Measurements from ENCODE around the gene ANO1. TPM values are rescaled to one million over a fixed set of nuclear protein-coding genes. Genes with fewer than 3 reads are reported as not detected.

ANO1 gene
- polyA plus RNA-seq, 2 of the 4 experiments (the other 2 are of a cell fraction) = 0.27 to 0.44 TPM

DNA sequence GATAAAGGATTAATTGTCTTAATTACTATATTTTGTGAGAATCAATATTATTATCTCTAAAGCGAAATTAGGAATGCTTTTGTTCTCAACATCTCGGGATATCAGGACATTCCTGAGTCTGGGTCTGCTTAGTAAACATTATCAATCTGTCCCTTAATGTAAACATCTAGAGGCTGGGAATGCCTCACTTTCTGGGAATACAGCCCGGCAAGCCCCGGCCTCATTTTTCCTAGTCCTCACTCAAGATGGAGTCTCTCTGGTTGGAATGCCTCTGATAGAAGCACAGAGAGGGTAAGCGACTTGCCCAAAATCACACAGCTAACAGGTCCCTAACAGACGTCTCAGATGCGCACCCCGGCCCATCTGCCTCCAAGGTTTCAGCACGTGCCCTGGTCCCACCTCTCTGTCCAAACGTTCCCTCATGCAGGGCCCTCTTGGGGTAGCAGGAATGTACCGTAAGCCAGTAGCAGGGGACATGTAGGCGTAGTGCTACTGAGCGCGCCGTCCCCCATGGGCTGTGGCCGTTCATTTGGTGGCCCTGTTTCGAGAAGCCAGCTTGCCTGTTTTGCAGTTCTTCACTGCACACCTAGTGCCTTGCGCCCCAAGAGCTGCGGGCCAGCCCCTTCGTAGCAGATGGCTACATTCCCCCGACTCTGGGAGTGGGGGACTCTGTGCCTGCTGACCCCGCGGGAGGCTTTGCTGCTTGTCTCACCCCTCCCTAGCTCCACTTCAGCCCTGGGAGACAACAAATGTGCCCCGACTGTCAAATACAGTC, 62.8 kb downstream of the ANO1 start:
- peaks cover 18% of the 10 kb centered on the region for H3K4me1 ChIP-seq
- DNase-seq (ENCODE audit: low read depth in 1 of 2, low spot score in 1 of 2) (no peak), FAIRE-seq (no peak), ATAC-seq (no peak)
- CTCF ChIA-PET = interaction anchor here (0.9 to 2.0 kb wide), 8 partner anchors 9 to 221 kb away, joined by 3 to 7 read pairs (median 4); no protein-coding TSS in a partner anchor
- H3K4me2 ChIP-seq = no peak overlapping the region
- H3K4me3 ChIP-seq = no peak overlapping the region
- no peaks in the 10 kb centered on the region for H3K9me3 ChIP-seq
- TF ChIP-seq ZFP36 (IDR thresholded peaks at IDR 0.05; ENCODE audit: borderline replicate concordance, partially characterized antibody) = peak; percentile 68
- TF ChIP-seq, protein P1, sequence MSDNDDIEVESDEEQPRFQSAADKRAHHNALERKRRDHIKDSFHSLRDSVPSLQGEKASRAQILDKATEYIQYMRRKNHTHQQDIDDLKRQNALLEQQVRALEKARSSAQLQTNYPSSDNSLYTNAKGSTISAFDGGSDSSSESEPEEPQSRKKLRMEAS (IDR thresholded peaks at IDR 0.05) = no peak
- H3K27ac ChIP-seq = no peak overlapping the region
- WGBS (ENCODE audit: missing lambda C conversion rate) = 81% methylated on average over 24 of the region's 24 CpGs
- POLR2A ChIA-PET = no interaction called here

DNA sequence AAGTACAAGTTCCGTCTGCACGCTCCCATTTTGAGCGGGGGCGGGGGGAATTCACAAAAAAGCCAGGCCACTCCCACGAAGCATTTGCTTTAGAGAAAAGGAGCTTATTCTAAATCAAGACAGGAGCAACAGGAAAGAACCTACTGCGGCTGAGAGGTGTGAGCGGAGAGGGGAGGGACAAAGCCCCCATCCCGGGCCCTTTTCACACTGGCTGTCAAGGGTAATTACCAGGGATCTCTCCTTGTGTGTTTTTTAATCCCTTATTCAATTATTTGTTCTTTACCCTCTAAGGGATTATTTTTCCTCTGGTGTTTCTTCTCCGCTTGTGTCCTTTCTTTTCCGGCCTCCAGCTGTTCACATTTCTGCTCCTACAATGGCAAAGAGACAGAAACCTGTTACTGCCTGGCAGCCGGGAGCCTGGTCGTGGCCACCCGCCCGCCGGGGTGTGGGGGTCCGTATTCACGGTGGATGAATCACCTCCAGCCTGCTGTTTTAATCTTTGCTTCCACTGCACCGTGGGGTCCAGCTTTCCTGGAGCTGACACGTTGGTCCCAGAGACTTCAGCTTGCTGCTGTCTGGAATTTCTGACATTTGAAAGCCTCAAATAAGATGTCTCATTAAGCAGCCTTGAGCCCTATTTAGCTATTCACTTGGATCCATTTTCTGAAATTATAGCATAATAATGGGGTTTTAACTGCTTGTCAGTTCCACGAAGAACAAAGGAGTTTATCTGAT, 63.5 kb downstream of the ANO1 start:
- Histone ChIP-seq H3K4me2 (peak overlapping the region; percentile 42), H3K27ac (no peak overlapping the region), H3K4me1 (peaks cover 18% of the 10 kb centered on the region), H3K4me3 (no peak overlapping the region), H3K9me3 (no peaks in the 10 kb centered on the region)
- ChIA-PET POLR2A (no interaction called here), CTCF (interaction anchor here (0.9 to 2.0 kb wide), 10 partner anchors 10 to 259 kb away, joined by 3 to 7 read pairs (median 3); no protein-coding TSS in a partner anchor)
- ATAC-seq (no peak), DNase-seq (ENCODE audit: low read depth in 1 of 2, low spot score in 1 of 2) (no peak), FAIRE-seq (no peak)
- TF ChIP-seq, protein P2, sequence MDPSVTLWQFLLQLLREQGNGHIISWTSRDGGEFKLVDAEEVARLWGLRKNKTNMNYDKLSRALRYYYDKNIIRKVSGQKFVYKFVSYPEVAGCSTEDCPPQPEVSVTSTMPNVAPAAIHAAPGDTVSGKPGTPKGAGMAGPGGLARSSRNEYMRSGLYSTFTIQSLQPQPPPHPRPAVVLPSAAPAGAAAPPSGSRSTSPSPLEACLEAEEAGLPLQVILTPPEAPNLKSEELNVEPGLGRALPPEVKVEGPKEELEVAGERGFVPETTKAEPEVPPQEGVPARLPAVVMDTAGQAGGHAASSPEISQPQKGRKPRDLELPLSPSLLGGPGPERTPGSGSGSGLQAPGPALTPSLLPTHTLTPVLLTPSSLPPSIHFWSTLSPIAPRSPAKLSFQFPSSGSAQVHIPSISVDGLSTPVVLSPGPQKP (IDR thresholded peaks at IDR 0.05; ENCODE audit: low read depth, low read length) = no peak
- TF ChIP-seq RCOR1 (IDR thresholded peaks at IDR 0.05; ENCODE audit: low read depth, low read length) (no peak), RNF2 (IDR thresholded peaks at IDR 0.05; ENCODE audit: borderline replicate concordance, low read depth) (no peak), FOXS1 (CRISPR knock-in tag; IDR thresholded peaks at IDR 0.05) (no peak), MAZ (IDR thresholded peaks at IDR 0.05; ENCODE audit: borderline replicate concordance, low read depth, low read length) (no peak), CBX2 (IDR thresholded peaks at IDR 0.05; ENCODE audit: borderline replicate concordance, low read depth) (no peak), MYC (IDR thresholded peaks at IDR 0.05; ENCODE audit: borderline replicate concordance, low read length) (no peak), GATA3 (IDR thresholded peaks at IDR 0.05; ENCODE audit: borderline replicate concordance) (no peak), KDM1A (IDR thresholded peaks at IDR 0.05; ENCODE audit: low read depth) (no peak), SMC3 (IDR thresholded peaks at IDR 0.05) (no peak), TFCP2L1 (CRISPR knock-in tag; IDR thresholded peaks at IDR 0.05) (no peak), FOSB (CRISPR knock-in tag; IDR thresholded peaks at IDR 0.05) (no peak), BHLHE40 (IDR thresholded peaks at IDR 0.05; ENCODE audit: low read depth, low read length) (no peak), RAD21 (conservative IDR thresholded peaks at IDR 0.05 in 1 of 2, IDR thresholded peaks at IDR 0.05 in 1 of 2) (no peak), JUN (IDR thresholded peaks at IDR 0.05) (no peak), ZC3H11A (IDR thresholded peaks at IDR 0.05) (no peak)
- TF ChIP-seq, protein P3, sequence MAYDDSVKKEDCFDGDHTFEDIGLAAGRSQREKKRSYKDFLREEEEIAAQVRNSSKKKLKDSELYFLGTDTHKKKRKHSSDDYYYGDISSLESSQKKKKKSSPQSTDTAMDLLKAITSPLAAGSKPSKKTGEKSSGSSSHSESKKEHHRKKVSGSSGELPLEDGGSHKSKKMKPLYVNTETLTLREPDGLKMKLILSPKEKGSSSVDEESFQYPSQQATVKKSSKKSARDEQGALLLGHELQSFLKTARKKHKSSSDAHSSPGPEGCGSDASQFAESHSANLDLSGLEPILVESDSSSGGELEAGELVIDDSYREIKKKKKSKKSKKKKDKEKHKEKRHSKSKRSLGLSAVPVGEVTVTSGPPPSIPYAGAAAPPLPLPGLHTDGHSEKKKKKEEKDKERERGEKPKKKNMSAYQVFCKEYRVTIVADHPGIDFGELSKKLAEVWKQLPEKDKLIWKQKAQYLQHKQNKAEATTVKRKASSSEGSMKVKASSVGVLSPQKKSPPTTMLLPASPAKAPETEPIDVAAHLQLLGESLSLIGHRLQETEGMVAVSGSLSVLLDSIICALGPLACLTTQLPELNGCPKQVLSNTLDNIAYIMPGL (CRISPR knock-in tag; IDR thresholded peaks at IDR 0.05; ENCODE audit: borderline replicate concordance) = no peak
- TF ChIP-seq, protein P4, sequence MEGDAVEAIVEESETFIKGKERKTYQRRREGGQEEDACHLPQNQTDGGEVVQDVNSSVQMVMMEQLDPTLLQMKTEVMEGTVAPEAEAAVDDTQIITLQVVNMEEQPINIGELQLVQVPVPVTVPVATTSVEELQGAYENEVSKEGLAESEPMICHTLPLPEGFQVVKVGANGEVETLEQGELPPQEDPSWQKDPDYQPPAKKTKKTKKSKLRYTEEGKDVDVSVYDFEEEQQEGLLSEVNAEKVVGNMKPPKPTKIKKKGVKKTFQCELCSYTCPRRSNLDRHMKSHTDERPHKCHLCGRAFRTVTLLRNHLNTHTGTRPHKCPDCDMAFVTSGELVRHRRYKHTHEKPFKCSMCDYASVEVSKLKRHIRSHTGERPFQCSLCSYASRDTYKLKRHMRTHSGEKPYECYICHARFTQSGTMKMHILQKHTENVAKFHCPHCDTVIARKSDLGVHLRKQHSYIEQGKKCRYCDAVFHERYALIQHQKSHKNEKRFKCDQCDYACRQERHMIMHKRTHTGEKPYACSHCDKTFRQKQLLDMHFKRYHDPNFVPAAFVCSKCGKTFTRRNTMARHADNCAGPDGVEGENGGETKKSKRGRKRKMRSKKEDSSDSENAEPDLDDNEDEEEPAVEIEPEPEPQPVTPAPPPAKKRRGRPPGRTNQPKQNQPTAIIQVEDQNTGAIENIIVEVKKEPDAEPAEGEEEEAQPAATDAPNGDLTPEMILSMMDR (IDR thresholded peaks at IDR 0.05) = no peak
- TF ChIP-seq, protein P5, sequence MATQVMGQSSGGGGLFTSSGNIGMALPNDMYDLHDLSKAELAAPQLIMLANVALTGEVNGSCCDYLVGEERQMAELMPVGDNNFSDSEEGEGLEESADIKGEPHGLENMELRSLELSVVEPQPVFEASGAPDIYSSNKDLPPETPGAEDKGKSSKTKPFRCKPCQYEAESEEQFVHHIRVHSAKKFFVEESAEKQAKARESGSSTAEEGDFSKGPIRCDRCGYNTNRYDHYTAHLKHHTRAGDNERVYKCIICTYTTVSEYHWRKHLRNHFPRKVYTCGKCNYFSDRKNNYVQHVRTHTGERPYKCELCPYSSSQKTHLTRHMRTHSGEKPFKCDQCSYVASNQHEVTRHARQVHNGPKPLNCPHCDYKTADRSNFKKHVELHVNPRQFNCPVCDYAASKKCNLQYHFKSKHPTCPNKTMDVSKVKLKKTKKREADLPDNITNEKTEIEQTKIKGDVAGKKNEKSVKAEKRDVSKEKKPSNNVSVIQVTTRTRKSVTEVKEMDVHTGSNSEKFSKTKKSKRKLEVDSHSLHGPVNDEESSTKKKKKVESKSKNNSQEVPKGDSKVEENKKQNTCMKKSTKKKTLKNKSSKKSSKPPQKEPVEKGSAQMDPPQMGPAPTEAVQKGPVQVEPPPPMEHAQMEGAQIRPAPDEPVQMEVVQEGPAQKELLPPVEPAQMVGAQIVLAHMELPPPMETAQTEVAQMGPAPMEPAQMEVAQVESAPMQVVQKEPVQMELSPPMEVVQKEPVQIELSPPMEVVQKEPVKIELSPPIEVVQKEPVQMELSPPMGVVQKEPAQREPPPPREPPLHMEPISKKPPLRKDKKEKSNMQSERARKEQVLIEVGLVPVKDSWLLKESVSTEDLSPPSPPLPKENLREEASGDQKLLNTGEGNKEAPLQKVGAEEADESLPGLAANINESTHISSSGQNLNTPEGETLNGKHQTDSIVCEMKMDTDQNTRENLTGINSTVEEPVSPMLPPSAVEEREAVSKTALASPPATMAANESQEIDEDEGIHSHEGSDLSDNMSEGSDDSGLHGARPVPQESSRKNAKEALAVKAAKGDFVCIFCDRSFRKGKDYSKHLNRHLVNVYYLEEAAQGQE (IDR thresholded peaks at IDR 0.05) = no peak
- TF ChIP-seq, protein P6, sequence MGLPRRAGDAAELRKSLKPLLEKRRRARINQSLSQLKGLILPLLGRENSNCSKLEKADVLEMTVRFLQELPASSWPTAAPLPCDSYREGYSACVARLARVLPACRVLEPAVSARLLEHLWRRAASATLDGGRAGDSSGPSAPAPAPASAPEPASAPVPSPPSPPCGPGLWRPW (IDR thresholded peaks at IDR 0.05) = no peak
- WGBS (ENCODE audit: missing lambda C conversion rate) = 70% methylated on average over 16 of the region's 20 CpGs

Data from A549 (cell line).